Measurements from ENCODE around the gene PIK3C2G. TPM values are rescaled to one million over a fixed set of nuclear protein-coding genes. Genes with fewer than 3 reads are reported as not detected.

PIK3C2G gene
- total and polyA plus RNA-seq, 2 of the 13 experiments (the other 11 are each of a cell fraction or from before 2014, with no cell fraction given): not detected

DNA sequence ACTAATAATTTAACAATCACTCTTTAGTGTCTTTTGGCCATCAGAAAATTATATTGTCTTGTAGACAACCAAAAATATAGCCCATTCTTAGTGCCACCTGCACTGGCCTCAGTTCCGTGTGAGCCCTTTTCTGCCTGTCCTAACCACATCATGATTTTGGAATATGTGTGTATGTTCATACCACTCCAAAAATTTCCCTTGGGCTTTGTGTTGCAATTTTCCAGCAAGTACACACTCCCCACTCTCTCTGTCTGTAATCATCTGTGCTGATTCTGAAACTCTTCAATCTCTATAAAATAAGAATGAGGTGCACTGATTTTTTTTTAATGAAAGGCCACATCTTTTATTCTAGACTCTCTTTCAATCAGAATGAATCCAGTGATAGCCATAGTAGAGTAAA lies 196.0 kb downstream of the PIK3C2G start:
- H3K4me1 ChIP-seq (ENCODE audit: insufficient read depth, low read length): no peaks in the 10 kb centered on the region
- intact Hi-C loops (cut with micrococcal nuclease; ENCODE audit: unreplicated experiment) (no loop called here), in situ Hi-C loops (cut with HindIII; ENCODE audit: extremely low pct_ligation_motif_present, low pct_unique_long_range_greater_than_20kb) (no loop called here)
- no peak overlapping the region for H3K27ac ChIP-seq (ENCODE audit: extremely low read length, insufficient read depth, low read length)
- POLR2A ChIA-PET: no interaction called here
- H3K4me3 ChIP-seq (replicated peaks in 1 of 3; ENCODE audit: insufficient read depth in 1 of 3, low read depth in 2 of 3, low read length in 3 of 3): no peak overlapping the region
- H3K9me3 ChIP-seq (ENCODE audit: low read length): no peaks in the 10 kb centered on the region
- no peaks in the 10 kb centered on the region for H4K20me1 ChIP-seq (ENCODE audit: insufficient read depth, low read length)
- no peak overlapping the region for H3K9ac ChIP-seq (ENCODE audit: insufficient read depth, low read depth, low read length)
- CTCF ChIA-PET (ENCODE audit: low intra/inter-chr PET ratio, low total read pairs): no interaction called here
- DNase-seq (ENCODE audit: low spot score): no peak
- H3K27me3 ChIP-seq (ENCODE audit: control insufficient read depth in 1 of 2, insufficient read depth in 2 of 2, low read length in 2 of 2): no peaks in the 10 kb centered on the region
- H3K36me3 ChIP-seq (replicated peaks in 1 of 2; ENCODE audit: control insufficient read depth in 1 of 2, insufficient read depth in 2 of 2, low read length in 2 of 2): no peaks in the 10 kb centered on the region
- no peak for ATAC-seq
- no TSS peak for BruUV-seq (replicated peaks)
- H2AFZ ChIP-seq (ENCODE audit: low read length): no peak overlapping the region
- no peak for FAIRE-seq
- H3K79me2 ChIP-seq (ENCODE audit: insufficient read depth, low read length): no peaks in the 10 kb centered on the region
- no peak for TF ChIP-seq SP1 (IDR thresholded peaks at IDR 0.05)
- TF ChIP-seq SP1 (CRISPR knock-in tag; IDR thresholded peaks at IDR 0.05): no peak
- no peak for TF ChIP-seq ZBTB1 (CRISPR knock-in tag; IDR thresholded peaks at IDR 0.05; ENCODE audit: borderline replicate concordance)
- no peak for TF ChIP-seq FOXK1 (CRISPR knock-in tag; IDR thresholded peaks at IDR 0.05; ENCODE audit: borderline replicate concordance, low read depth)
- TF ChIP-seq ZNF577 (CRISPR knock-in tag; IDR thresholded peaks at IDR 0.05; ENCODE audit: borderline replicate concordance, low read depth): no peak
- TF ChIP-seq IKZF1 (IDR thresholded peaks at IDR 0.05): no peak
- no peak for TF ChIP-seq TRIM24 (CRISPR knock-in tag; IDR thresholded peaks at IDR 0.05)
- no peak for TF ChIP-seq ZIK1 (CRISPR knock-in tag; IDR thresholded peaks at IDR 0.05; ENCODE audit: borderline replicate concordance, low read depth)
- TF ChIP-seq, protein P1, sequence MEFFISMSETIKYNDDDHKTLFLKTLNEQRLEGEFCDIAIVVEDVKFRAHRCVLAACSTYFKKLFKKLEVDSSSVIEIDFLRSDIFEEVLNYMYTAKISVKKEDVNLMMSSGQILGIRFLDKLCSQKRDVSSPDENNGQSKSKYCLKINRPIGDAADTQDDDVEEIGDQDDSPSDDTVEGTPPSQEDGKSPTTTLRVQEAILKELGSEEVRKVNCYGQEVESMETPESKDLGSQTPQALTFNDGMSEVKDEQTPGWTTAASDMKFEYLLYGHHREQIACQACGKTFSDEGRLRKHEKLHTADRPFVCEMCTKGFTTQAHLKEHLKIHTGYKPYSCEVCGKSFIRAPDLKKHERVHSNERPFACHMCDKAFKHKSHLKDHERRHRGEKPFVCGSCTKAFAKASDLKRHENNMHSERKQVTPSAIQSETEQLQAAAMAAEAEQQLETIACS (CRISPR knock-in tag; IDR thresholded peaks at IDR 0.05): no peak
- TF ChIP-seq, protein P2, sequence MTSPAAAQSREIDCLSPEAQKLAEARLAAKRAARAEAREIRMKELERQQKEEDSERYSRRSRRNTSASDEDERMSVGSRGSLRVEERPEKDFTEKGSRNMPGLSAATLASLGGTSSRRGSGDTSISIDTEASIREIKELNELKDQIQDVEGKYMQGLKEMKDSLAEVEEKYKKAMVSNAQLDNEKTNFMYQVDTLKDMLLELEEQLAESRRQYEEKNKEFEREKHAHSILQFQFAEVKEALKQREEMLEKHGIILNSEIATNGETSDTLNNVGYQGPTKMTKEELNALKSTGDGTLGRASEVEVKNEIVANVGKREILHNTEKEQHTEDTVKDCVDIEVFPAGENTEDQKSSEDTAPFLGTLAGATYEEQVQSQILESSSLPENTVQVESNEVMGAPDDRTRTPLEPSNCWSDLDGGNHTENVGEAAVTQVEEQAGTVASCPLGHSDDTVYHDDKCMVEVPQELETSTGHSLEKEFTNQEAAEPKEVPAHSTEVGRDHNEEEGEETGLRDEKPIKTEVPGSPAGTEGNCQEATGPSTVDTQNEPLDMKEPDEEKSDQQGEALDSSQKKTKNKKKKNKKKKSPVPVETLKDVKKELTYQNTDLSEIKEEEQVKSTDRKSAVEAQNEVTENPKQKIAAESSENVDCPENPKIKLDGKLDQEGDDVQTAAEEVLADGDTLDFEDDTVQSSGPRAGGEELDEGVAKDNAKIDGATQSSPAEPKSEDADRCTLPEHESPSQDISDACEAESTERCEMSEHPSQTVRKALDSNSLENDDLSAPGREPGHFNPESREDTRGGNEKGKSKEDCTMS (CRISPR knock-in tag; conservative IDR thresholded peaks at IDR 0.05): no peak
- no peak for TF ChIP-seq FOSL1 (CRISPR knock-in tag; IDR thresholded peaks at IDR 0.05; ENCODE audit: borderline replicate concordance)
- 0% methylated on average over 1 of the region's 1 CpG for WGBS (ENCODE audit: low lambda C conversion rate)
- H3K4me2 ChIP-seq (ENCODE audit: low read depth, low read length): no peak overlapping the region
